Occipital lobe (tissue), 2 donors: Measurements from ENCODE around the gene PFKP. TPM values are rescaled to one million over a fixed set of nuclear protein-coding genes. Genes with fewer than 3 reads are reported as not detected.

ENCODE experiments used
- DNase-seq: peaks from one replicate; lab custom pipeline; 2025; lab: John Stamatoyannopoulos, UW
- total RNA-seq: library from RNA; depleted of rRNA; stranded (reverse); fragments of >200 nt; gene quantifications from one replicate; pipeline ENCODE4 v1.2.3, GENCODE V29; 2014

PFKP gene
- total RNA-seq, 1 donor from 2014 or later, result 76.3 TPM

DNA sequence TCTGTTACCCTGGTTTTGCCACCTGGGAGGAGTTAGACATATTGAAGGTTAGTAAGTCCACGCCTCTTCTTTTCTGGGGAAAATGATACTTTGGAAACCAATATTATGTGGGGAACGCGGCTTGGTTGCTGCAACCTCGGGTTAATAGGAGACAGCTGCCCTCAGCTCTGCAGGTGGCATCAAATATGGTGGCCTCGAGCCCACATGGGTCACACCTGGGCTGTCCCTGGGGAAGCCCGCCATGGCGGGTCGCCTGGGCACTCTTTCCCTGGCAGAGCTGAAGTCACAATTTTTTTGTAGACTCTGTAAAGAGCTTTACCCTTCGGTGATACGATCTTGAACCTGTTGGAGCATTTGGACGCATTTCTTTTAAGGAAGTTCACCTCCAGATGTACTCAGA is 2.5 kb downstream of the PFKP start:
- DNase-seq, result no peak

GRCh38 chr10:3071405-3072198 is 4.3 kb downstream of the PFKP start:
- no peak for DNase-seq

- no peak for DNase-seq
Measured at GRCh38 chr10:3072641-3073360, 5.5 kb downstream of the PFKP start.

DNA sequence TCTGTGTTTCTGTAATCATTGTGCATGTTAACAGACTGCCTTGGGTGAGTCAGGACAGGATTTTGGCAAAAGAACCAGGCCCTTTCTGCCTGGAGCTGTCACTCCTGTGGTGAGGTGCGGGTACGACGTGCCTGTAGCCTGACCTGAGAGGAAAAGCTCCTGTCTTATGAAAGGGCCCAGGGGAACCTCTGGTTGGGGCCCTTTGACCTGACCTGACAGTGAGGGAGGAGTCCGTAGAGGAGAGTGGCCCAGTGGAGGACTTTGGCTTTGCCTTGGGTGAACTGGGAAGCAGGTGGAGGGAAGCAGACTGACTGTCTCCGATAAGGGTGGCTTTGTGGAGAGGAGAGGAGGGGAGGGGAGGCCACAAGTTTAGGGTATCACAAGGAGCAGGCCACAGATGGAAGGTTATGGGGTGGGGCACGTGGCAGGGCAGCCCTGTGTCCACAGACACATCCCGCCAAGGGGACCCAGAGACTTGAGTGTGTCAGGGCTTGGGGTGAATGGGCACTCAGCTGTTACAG is 6.9 kb downstream of the PFKP start:
- no peak for DNase-seq

DNA sequence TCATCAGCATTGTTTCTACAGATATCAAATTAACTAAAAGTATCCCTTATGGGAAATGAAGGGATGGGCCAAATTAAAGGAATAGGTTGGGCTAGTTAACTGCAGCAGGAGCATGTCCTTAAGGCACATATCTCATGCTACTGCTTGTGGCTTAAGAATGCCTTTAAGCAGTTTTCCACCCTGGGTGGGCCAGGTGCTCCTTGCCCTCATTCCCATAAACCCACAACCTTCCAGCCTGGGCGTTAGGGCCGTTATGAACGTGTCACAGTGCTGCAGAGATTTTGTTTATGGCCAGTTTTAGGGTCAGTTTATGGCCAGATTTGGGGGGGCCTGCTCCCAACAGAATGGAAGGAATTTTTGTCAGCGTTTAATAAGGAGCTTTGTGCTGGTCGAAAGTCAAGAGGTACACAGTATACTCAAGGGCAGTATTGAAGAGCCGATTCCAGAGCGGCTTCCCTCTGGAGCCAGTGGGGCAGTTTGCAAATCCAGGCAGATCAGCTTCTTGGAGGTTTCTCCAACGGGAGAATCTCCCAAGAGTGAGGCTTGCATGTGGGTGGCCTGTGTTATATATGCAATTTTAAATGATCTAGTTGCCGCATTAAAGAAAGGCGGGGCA is 7.7 kb downstream of the PFKP start:
- no peak for DNase-seq

GRCh38 chr10:3076138-3076537 is 8.8 kb downstream of the PFKP start:
- DNase-seq, result no peak

DNA sequence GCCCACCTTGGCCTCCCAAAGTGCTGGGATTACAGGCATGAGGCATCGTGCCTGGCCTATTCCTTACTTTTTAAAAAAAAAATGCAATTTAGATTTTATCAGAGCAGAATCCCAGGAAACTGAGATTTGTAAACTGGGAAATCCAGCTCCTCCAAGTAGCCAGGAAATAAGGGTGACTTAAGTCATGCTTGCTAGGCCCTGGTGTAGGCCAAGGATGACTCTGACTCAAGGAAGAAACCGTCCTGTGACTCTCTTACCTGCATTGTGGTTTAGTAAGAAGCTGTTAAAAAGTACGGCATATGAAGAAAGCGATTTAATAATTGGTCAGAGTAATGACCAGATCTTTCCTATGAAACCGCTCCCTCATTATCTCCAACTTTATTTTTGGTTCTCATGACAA is 10.2 kb downstream of the PFKP start:
- no peak for DNase-seq

- DNase-seq, result no peak
Measured at GRCh38 chr10:3077940-3078630, 10.7 kb downstream of the PFKP start.

DNA sequence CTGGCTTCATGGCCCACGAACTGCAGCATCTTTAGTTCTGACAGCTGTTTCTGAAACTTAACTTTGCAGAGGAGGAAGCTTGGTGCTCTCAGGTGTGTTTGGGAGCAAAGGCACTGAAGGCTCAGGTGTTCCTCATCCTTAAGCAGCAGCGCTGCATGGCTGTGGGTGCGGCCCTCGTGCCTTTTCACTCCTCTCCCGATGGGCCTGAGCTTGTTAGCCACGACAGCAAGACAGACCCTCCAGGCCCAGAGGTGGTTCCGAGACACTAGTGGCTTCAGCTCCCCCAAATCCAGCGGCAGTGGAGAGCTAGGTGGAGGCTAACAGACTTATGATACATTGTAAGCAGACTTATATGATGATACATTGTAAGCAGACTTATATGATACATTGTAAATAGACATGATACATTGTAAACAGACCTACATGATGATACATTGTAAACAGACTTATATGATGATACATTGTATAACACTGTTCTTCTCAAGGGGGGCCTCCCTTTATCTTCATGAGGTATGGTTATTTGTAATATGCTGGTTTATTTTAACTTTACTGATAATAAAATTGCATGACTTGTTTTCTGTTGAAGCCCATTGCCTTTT is 14.1 kb downstream of the PFKP start:
- DNase-seq, result no peak

GRCh38 chr10:3082290-3082689 is 14.9 kb downstream of the PFKP start:
- DNase-seq, result no peak

GRCh38 chr10:3085785-3086567 is 18.6 kb downstream of the PFKP start:
- DNase-seq, result no peak

DNA sequence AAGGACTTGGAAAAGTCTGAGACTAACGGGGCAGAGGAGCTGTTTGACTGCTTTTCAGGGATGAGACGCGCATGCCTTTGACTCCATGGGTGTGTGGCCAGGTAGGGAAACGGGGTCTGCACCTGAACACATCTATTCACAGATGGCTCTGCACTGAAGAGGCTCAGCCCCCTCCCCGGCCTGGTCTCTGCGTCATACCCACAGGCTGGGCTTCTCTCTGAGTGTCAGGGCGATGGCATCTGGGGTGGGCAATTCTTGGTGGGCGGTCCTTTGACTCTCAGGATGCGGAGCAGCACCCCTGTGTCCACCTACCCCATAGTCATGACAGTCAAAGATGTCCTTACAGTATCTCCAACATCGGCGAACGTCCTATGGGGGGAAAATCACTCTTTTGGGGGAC is 23.0 kb downstream of the PFKP start:
- DNase-seq, result no peak

GRCh38 chr10:3090914-3091787 is 23.8 kb downstream of the PFKP start:
- DNase-seq, result no peak

DNA sequence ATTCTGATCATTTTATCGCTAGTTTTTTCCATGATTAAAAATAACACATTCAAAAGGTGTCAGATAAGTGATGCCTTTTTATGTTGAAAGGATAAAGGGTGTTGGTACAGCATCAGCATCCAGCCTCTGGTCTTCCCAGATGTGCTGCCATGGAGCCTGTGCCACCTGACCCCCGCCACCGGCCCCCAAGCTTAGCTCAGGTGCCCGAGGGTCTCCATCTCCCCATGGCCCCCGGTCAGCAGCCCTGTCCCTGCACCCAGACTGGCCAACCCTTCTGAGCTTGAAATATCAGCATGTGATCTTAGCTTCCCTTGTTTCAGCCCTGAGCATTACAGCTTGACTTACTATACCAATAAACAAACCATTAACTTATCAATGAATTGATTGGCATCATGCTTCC is 24.6 kb downstream of the PFKP start:
- DNase-seq, result no peak

GRCh38 chr10:3093996-3094395 is 26.6 kb downstream of the PFKP start:
- DNase-seq, result no peak

GRCh38 chr10:3094609-3095036 is 27.3 kb downstream of the PFKP start:
- no peak for DNase-seq

DNA sequence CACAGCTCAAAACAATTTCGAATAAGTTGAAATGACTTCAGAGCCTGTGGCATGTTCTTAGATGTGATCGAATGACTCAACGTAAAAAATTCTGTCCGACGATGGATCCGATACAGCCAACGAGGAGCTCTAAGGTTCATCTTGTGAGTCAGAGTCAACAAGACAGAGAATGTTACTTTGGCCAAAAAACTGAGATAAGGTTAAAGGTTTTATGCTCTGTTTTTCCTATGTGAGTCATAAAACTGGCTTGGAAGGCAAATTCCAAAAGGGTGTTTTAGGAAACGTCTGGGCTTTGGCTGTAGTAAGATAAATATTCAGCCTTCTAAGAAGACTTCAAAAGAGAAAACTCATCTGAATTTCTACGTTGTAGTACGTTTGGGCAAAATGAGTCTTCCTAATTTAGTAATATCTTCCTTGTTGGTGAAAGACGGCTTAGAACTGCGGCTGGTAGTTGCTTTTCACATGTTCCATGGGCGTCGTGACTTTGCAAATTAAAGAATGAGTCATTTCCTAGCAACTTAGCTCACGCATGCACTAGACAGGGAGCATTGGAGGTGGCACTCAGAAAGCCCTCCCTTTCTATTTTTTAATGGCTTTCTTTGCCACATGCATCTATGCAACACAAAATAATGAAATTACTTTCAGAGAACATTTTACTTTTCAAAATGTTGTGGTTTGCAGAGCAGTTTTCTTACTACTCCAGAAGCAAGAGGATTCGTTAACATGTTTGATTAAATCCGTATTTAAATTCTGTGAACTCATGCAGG is 28.2 kb downstream of the PFKP start:
- peak; percentile 36 for DNase-seq

GRCh38 chr10:3096149-3096548 is 28.8 kb downstream of the PFKP start:
- no peak for DNase-seq

DNA sequence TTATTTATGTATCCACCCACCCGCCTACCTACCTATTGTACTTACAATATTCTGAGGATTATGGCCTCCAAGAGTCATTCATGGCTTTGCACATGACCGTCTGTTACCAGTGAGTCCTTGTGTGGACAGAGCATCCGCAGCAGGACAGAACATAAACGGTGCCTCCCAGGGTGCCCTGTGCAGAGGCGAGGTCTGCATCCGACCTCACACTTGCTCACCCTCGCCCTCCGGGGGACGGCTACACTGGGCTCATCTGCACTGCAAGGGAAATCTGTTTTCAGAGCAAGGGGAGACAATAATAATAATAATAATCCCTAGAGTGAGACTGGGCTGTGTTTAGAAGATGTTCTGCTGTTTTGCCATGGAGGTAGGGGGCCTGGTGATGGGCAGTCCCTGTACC is 29.8 kb downstream of the PFKP start:
- no peak for DNase-seq
